ENCODE measurements around the gene AFF3.
A peak's percentile ranks its signal among the peaks of the same experiment; 100 is the strongest.
"Not testable (repeated sequence)": the region's sequence is repeated elsewhere in the genome, so short reads cannot be mapped to it uniquely, and the experiment has no call there.

Gene AFF3

DNA sequence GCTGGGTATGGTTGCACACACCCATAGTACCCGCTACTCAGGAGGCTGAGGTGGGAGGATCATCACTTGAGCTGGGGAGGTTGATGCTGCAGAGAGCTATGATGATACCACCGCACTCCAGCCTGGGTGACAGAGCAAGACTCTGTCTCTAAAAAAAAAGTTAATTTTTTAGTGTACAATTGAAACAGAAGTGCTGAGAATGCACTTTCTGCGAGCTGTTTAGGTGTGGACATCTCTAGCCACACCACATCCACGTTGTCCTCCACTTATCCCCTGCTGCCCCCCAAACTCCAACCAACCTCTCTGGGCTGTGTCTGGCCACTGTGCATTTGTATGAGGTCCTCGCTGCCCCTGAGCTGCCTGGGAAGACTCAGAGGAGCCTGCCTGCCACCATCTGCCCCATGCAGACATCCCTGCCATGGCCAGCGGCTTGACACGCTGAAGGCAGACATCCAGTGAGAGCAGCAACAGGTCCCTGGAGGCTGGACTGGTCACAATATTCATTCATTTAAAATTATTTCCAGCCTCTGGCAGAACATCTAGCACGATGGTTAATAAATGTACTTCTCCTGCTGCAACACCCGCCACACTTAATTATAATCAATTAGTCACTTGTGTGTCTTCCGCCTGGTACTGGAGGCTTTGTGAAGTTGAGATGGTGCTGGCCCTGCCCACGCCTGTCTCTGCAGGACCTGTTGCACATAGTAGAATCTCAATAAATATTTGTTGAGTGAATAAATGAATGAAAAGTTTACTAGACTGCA, 3.7 kb upstream of the AFF3 start:
- no peak for DNase-seq

DNA sequence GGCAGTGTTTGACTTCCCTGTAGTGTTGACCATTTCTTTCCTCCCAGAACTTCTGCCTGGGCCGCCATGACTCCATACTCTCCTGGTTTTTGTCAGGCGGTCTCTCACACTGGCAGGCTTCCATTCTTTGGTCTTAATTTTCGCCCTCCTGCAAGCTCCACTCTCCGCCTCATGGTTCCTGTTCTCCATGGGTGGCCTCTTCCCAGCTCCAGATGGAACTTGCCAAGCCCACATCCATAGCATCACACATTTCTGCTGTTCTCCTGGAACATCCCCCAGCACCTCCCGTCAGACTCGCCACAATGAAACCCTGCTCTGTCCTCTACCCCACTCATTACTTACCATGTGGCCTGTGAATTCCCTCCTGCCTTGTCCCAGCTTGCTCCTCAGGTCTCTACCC, 896 bp upstream of the AFF3 start:
- no peak for DNase-seq

DNA sequence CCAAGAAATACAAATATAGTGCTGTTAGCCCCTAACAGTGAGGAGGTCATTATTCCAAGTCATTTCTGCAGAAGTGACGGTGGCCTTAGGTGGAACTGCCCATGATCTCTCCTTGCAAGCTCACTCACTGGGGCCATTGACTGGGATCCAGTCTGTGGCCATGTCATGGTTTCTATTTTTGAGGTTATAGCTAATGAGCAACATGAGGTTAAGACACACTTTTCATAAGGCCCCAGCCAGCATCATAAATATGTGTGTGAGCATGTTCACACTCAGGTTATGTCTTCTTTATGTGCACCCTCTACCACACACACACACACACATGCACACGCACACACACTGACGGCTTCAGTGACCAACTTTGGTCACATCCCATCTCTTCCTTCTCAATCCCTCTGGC, 484 bp downstream of the AFF3 start:
- DNase-seq: peak in 1 of 3 donors; percentile 12

DNA sequence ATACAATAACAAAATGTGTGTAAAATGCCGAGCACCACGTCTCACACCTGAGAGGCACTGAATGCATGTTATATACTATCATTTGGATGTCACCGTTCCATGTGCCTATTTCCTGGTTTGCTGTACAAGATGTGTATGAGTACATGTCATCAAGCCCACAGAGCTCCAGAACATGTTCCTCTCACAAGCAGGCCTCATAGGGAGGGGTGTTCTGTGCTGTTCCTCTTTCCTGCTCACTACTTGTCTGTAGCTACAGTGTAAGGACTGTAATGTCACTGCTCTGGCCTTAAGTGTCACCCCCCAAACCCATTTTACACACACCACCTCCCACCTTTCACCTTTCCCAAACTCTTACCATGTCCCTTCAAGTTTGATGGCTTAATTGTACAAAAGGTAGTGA, 1.8 kb downstream of the AFF3 start:
- DNase-seq: peak; percentile 59 to 72 (median 64)

- DNase-seq: no peak
Measured at GRCh38 chr2:100137866-100138570, 4.4 kb downstream of the AFF3 start.

GRCh38 chr2:100137318-100137717, 5.1 kb downstream of the AFF3 start:
- DNase-seq: no peak

- DNase-seq: peak in 2 of 3 donors; percentile 33 to 40
Measured at GRCh38 chr2:100136310-100136709, 6.1 kb downstream of the AFF3 start.

GRCh38 chr2:100135415-100135814, 7.0 kb downstream of the AFF3 start:
- DNase-seq: no peak

DNA sequence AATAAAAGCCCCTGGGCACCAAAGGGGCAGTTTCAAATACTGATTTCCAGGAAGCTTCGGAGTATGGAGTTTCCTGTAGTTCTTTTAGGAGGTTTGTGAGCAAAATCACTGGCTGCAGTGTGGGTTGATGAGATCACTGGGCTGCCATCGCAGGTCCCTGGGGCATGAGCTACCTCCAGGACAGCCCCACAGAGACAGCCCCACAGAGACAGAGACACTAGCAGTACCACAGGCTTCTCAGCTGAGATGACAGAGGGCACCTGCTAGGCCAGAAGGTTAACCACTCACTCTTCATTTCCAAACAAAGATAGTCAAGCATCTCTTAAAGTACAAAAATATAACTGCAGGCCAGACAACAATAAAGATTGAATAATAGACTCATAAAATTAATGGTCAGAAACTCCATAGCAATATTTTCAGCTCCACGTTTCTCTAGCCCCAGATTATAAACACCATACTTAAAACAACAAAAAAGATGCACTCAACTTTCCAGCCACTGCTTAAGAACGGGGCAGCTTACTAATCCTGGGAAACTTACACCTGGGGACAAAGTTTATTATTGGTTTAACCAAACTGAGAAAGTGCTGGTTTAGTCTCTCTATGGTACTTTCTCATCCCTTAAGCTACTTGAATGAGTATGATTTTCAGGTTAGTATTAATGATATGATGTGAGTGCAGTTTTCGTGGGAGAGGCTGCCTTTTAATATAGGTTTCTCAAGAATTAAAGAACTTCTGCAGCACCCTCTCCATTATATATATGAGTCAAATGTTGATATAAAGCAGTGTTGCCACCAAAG, 11.6 kb downstream of the AFF3 start:
- no peak for DNase-seq

DNA sequence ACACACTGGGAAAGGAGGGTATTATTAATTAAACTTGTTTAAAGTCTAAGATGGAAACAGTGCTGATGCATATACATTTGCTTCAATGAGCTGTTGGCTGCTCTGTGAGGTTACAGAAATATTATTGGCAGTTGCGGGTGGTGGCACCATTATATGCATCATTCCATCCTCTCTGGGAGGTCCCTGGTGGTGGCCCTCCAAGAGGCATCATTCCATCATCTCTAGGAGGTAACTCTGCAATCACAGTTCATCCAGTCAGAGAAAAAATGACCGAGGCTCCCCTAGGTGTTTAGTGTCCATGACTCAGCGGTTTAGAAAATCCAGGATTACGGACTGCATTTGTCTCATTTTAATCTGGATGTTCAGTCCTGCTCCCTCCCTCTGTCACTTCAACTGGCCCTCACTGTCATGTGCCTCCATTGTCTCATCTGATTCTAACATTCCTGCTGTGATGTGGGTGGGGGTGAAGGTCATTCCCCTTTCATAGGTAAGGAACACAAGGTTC, 15.4 kb downstream of the AFF3 start:
- no peak for DNase-seq

GRCh38 chr2:100126201-100126600, 16.2 kb downstream of the AFF3 start:
- no peak for DNase-seq

DNA sequence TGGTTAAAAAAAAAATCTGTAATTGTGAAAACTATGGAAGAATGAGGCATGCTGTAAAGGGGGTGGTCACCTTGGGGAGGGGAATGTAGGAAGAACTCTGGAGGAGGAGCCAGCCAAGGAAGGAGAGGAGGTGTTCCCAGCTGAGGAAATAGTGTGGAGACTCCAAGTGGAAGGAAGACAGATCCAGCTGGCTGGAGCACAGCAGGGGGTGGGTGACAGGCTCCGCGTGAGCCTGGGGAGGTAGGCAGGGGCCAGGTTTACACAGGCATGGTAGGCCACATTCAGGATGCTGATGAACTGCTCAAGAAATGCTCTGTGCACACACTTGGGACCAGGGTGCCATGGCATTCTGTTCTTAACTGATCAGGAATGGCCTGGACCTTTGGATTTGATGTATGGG, 16.8 kb downstream of the AFF3 start:
- DNase-seq: no peak

DNA sequence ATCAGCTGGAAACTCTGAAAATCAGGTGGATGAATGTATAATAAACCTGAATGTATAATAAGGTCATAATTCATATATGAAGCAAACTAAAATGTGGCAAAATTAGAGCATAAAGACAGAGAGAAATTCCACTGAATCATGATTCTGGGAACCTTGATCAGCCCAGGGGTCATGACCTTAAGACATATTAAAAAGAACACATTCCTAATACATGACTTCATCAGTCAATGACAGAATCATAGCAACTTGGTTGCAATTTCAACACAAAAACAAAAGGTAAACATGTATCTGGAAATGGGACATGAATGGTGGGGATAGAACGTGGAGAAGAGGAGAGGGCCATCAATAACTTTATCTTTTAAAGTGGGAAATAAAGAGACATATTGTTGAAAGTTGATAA, 17.6 kb downstream of the AFF3 start:
- DNase-seq: peak in 1 of 3 donors; percentile 32

DNA sequence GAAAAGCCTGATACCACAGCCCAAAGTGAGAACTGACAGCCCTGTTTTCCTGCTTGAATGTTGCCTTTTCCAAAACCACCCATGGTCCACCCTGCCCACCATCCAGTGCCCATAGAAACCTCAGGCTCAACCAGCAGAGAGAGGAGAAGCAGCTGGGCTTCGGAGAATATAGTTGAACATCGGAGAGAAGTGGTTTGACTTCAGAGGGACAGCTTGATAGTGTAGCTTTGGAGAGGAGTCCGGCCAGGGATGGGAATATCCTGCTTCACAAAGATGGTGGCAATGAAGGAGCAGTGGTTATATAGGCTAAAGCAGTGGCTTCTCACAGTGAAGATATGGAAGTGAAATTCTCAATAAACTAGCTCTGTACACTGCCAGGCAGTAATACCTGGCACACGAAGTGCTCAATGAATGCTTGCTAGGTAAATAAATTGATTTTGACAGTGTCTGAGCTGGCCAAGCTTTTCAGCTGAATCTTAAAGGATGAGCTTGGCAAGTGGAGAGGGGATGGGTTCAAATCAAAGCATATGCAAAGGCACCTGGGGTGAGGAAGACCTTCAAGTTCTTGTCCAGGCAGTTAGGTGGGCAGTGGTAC, 21.2 kb downstream of the AFF3 start:
- DNase-seq: no peak

DNA sequence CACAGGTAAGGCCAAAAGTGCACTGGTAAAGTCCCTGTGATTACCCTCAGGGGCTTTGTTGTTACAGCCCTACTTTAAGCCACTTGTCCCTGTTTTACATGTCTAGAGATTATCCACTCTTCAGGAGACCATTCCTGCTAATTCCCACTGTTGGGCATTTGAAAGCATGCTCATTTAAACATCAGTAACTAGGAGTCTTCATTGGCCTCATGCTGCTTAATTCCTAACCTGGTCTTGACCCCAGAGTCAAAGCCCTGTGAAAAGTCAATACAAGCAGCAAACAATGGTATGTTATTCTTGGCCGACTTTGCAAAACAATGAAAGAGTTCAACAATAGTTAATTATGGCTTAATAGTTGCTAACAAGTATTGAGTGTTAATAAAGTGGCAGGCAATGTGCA, 23.2 kb downstream of the AFF3 start:
- DNase-seq: no peak

- peak; percentile 68 to 81 (median 78) for DNase-seq
Measured at GRCh38 chr2:100113990-100114433, 28.4 kb downstream of the AFF3 start.

DNA sequence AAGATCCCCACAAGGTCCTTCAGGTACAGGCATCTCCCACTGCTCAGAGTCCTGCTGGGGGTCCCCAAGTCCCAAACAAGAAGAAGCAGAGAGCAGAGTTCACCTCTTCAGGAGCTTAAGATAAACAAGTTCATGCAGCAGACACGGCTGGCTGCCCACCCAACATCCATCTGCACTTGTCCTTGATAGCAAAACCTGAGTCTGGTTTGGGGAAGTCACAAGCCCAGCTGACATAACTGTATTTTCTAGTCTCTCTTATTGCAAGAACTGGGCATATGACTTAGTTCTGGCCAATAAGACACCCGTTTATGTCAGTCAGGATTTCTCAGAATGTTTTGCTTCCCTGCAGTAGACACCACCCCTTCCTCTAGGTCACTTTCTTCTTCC, 31.8 kb downstream of the AFF3 start:
- peak; percentile 37 to 53 (median 41) for DNase-seq

DNA sequence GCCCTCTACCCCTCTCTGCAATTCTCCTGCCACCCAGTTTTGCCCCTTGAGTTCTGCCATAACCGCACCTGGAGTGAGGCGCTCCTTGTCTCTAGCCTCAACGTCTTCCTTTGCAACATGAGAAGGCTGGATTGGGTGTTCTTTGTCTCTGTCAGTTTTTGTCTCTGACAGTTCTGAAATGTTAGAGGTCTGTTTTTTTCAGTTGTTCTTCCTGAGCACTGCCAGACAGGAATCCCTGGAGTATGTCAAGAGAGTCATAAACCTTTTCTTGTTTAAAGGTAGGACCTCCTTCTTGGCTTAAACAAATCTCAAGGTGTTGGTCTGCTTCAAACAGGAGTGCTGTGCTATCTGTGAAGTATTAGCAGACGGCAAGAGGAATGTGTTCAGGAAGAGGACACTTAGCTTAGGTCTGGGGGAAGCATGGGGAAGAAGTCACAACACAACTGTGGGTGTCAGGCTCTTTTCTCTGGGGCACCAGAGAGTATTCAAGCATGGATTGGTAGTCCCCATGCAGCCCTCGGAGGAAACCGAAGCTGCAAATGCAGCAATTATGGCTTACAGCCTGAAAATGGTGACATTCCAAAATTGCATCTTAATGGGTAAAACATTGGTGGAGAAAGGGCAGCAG, 32.3 kb downstream of the AFF3 start:
- DNase-seq: no peak

DNA sequence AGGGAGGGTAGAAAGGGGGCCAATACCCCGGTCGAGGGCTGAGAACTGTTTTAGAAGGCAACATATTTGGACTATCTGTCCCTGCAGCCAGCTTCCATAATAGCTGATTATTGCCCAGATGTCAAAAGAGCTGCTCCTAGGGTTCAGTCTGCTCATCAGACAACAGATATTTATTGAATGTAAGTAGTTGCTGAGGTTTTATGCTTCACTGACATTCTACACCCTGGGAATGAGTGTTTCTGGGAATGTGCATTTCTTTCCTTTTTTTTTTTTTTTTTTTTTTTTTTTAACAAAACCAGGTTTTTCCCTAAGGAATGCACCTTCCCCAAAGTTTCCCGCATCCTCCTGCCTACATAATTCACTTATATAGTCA, 33.8 kb downstream of the AFF3 start:
- not testable (repeated sequence) for DNase-seq

GRCh38 chr2:100107906-100108647, 34.3 kb downstream of the AFF3 start:
- no peak for DNase-seq

GRCh38 chr2:100107440-100107839, 35.0 kb downstream of the AFF3 start:
- no peak for DNase-seq

DNA sequence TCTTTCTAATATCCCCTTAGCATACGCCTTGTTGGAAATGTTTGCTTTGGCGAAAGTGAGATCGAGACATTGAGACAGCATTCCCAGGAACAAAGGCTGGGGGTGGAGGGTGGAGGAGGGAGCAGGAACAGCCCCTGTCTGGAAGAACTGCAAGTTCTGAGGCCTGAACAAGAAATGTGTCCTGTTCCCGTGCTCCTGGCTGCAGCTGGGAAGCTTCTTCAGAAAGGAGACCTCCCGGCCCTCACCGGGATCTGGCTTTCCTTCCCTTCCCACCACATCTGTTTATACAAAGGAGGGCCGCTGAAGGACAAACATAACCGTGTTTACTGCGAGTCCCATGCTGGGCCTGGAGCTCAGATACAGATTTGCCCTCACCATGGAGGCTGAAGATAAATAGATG, 35.9 kb downstream of the AFF3 start:
- DNase-seq: no peak

Data from suppressor macrophage treated with lipopolysaccharide for 1 hour (primary cell).